ENCODE data around the gene ADAM12.

- TF ChIP-seq CTCF (IDR thresholded peaks at IDR 0.05), result no peak
- TF ChIP-seq POLR2A (IDR thresholded peaks at IDR 0.05), result no peak
Measured at GRCh38 chr10:126286256-126286780, 102.0 kb downstream of the ADAM12 start.
